GM15510 (cell line): ENCODE results near the gene SPHK2.
A peak's percentile ranks its signal among the peaks of the same experiment; 100 is the strongest.

Experiments used
- POLR2A ChIP-seq: IDR thresholded peaks from 3 replicates; pipeline ENCODE4 v1.6.1; 2011; ENCODE audit warnings: borderline replicate concordance; ENCODE audit not compliant: insufficient read length; ENCODE audit errors: extremely low read depth

SPHK2 gene

GRCh38 chr19:48637449-48637947, 18.2 kb downstream of the SPHK2 start:
- TF ChIP-seq POLR2A: peak; percentile 12

GRCh38 chr19:48637948-48638830, 18.9 kb downstream of the SPHK2 start:
- TF ChIP-seq POLR2A: peak; percentile 36

- TF ChIP-seq POLR2A: no peak
These were observed 19.6 kb downstream of the SPHK2 start for GRCh38 chr19:48638831-48639381.

GRCh38 chr19:48639483-48640375, 20.4 kb downstream of the SPHK2 start:
- no peak for TF ChIP-seq POLR2A

GRCh38 chr19:48641850-48642249, 22.5 kb downstream of the SPHK2 start:
- no peak for TF ChIP-seq POLR2A

- no peak for TF ChIP-seq POLR2A
These were observed 23.6 kb downstream of the SPHK2 start for GRCh38 chr19:48642862-48643261.

- TF ChIP-seq POLR2A: no peak
These were observed 25.0 kb downstream of the SPHK2 start for GRCh38 chr19:48644355-48644754.

GRCh38 chr19:48644839-48645619, 25.7 kb downstream of the SPHK2 start:
- TF ChIP-seq POLR2A: no peak

- no peak for TF ChIP-seq POLR2A
These were observed 26.3 kb downstream of the SPHK2 start for GRCh38 chr19:48645620-48646000.

- no peak for TF ChIP-seq POLR2A
These were observed 26.9 kb downstream of the SPHK2 start, which contains the start of gene CA11 for GRCh38 chr19:48646001-48646721. Gene CA11 (minus strand): TSS chr19:48646187. CDS start chr19:48645632, 555 bp downstream.

GRCh38 chr19:48646722-48647216, 27.5 kb downstream of the SPHK2 start:
- no peak for TF ChIP-seq POLR2A

GRCh38 chr19:48648134-48648533, 28.8 kb downstream of the SPHK2 start:
- TF ChIP-seq POLR2A: no peak

- TF ChIP-seq POLR2A: no peak
These were observed 31.8 kb downstream of the SPHK2 start for GRCh38 chr19:48650974-48651682.

GRCh38 chr19:48651683-48652048, 32.4 kb downstream of the SPHK2 start:
- TF ChIP-seq POLR2A: no peak
